Posterior cingulate gyrus (tissue), 11 donors: ENCODE results near the gene LNX2.
A peak's percentile ranks its signal among the peaks of the same experiment; 100 is the strongest.
"Not testable (repeated sequence)": the region's sequence is repeated elsewhere in the genome, so short reads cannot be mapped to it uniquely, and the experiment has no call there.

Source experiments
- DNase-seq, 10 donors: peaks; one replicate each; pipeline versions ENCODE4 v3.0.0 to v3.0.0-alpha.2; 2020 to 2021; ENCODE audit warnings: mixed read lengths in 3 of 10
- intact Hi-C: fragments of 100-400 bp; cut with DNase I; formaldehyde crosslinking; loops from one replicate; pipeline ENCODE4 v1.15.1; 2023

Gene LNX2

GRCh38 chr13:27638001-27638400 is 17.7 kb upstream of the LNX2 start:
- intact Hi-C loops = no loop called here
- no peak for DNase-seq

- intact Hi-C loops = no loop called here
- DNase-seq = no peak
Observed at GRCh38 chr13:27637289-27637626, 16.9 kb upstream of the LNX2 start.

GRCh38 chr13:27636589-27637288 is 16.4 kb upstream of the LNX2 start:
- intact Hi-C loops = no loop called here
- no peak for DNase-seq

GRCh38 chr13:27635266-27635665 is 14.9 kb upstream of the LNX2 start:
- intact Hi-C loops = no loop called here

GRCh38 chr13:27634791-27635190 is 14.5 kb upstream of the LNX2 start:
- intact Hi-C loops = no loop called here
- DNase-seq = no peak

More at GRCh38 chr13:27635266-27635665, 14.9 kb upstream of the LNX2 start:
- no peak for DNase-seq

- DNase-seq = no peak
Observed at GRCh38 chr13:27634231-27634630, 13.9 kb upstream of the LNX2 start.

GRCh38 chr13:27632648-27633047 is 12.3 kb upstream of the LNX2 start:
- no peak for DNase-seq
- intact Hi-C loops = no loop called here

More at GRCh38 chr13:27634231-27634630, 13.9 kb upstream of the LNX2 start:
- intact Hi-C loops = no loop called here

- intact Hi-C loops = no loop called here
Observed at GRCh38 chr13:27632214-27632613, 11.9 kb upstream of the LNX2 start.

GRCh38 chr13:27631665-27632064 is 11.3 kb upstream of the LNX2 start:
- DNase-seq = no peak
- intact Hi-C loops = no loop called here

More at GRCh38 chr13:27632214-27632613, 11.9 kb upstream of the LNX2 start:
- DNase-seq = no peak

GRCh38 chr13:27631156-27631555 is 10.8 kb upstream of the LNX2 start:
- intact Hi-C loops = no loop called here
- DNase-seq = no peak

- intact Hi-C loops = loop anchor here (10.0 kb wide), 1 partner anchor 204 kb away; the partner anchor contains the start of gene GTF3A
- DNase-seq = not testable (repeated sequence)
Observed at GRCh38 chr13:27628766-27629165, 8.4 kb upstream of the LNX2 start.

GRCh38 chr13:27628081-27628480 is 7.8 kb upstream of the LNX2 start:
- intact Hi-C loops = loop anchor here (10.0 kb wide), 1 partner anchor 203 kb away; the partner anchor contains the start of gene GTF3A

GRCh38 chr13:27627380-27627779 is 7.1 kb upstream of the LNX2 start:
- no peak for DNase-seq
- intact Hi-C loops = loop anchor here (10.0 kb wide), 1 partner anchor 203 kb away; the partner anchor contains the start of gene GTF3A

More at GRCh38 chr13:27628081-27628480, 7.8 kb upstream of the LNX2 start:
- no peak for DNase-seq

- no peak for DNase-seq
- intact Hi-C loops = loop anchor here (10.0 kb wide), 1 partner anchor 201 kb away; the partner anchor contains the start of gene GTF3A
Observed at GRCh38 chr13:27625839-27626238, 5.5 kb upstream of the LNX2 start.

- no peak for DNase-seq
- intact Hi-C loops = loop anchor here (10.0 kb wide), 1 partner anchor 199 kb away; the partner anchor contains the start of gene GTF3A
Observed at GRCh38 chr13:27624071-27624470, 3.7 kb upstream of the LNX2 start.

- peak in 1 of 10 donors; percentile 28 for DNase-seq
- intact Hi-C loops = loop anchor here (10.0 kb wide), 1 partner anchor 198 kb away; the partner anchor contains the start of gene GTF3A
Observed at GRCh38 chr13:27622881-27623280, 2.6 kb upstream of the LNX2 start.

- intact Hi-C loops = loop anchor here (10.0 kb wide), 1 partner anchor 197 kb away; the partner anchor contains the start of gene GTF3A
- peak in 2 of 10 donors; percentile 3 to 11 for DNase-seq
Observed at GRCh38 chr13:27622102-27622820, 1.9 kb upstream of the LNX2 start.

- intact Hi-C loops = loop anchor here (10.0 kb wide), 1 partner anchor 197 kb away; the partner anchor contains the start of gene GTF3A
Observed at GRCh38 chr13:27621366-27622101, 1.2 kb upstream of the LNX2 start, which contains the start of gene POLR1D. TSS of gene POLR1D (plus strand) at chr13:27621892. CDS start at chr13:27621984, 92 bp downstream.

GRCh38 chr13:27621116-27621365 is 712 bp upstream of the LNX2 start:
- intact Hi-C loops = loop anchor here (10.0 kb wide), 1 partner anchor 196 kb away; the partner anchor contains the start of gene GTF3A
- DNase-seq = no peak

More at GRCh38 chr13:27621366-27622101, 1.2 kb upstream of the LNX2 start, which contains the start of gene POLR1D:
- peak; percentile 58 to 96 (median 74) for DNase-seq

- DNase-seq = peak in 6 of 10 donors; percentile 15 to 83 (median 39)
- intact Hi-C loops = loop anchor here (1.0 to 10.0 kb wide), 2 partner anchors 170 to 195 kb away; partner anchors contain the start of genes GTF3A and MTIF3
Observed at GRCh38 chr13:27619728-27620376, 477 bp downstream of the LNX2 start.
